ENCODE data around the gene LRP10.

- TF ChIP-seq EZH2 (IDR thresholded peaks at IDR 0.05; ENCODE audit: insufficient read depth, poor library complexity, severe bottlenecking) (no peak), EZH2phosphoT487 (IDR thresholded peaks at IDR 0.05; ENCODE audit: insufficient read depth, low read depth) (no peak)
Measured at GRCh38 chr14:22866874-22867273, 4.7 kb upstream of the LRP10 start.
